DMS79 (cell line): ENCODE data around the gene SF3B3.

Experiments used
- DNase-seq: peaks from one replicate; lab custom pipeline; 2025; lab: John Stamatoyannopoulos, UW

SF3B3 gene

GRCh38 chr16:70590722-70591415 lies 67.3 kb downstream of the SF3B3 start:
- no peak for DNase-seq

GRCh38 chr16:70591615-70592014 lies 68.0 kb downstream of the SF3B3 start:
- no peak for DNase-seq

GRCh38 chr16:70592106-70592571 lies 68.5 kb downstream of the SF3B3 start:
- no peak for DNase-seq

- no peak for DNase-seq
Observed at GRCh38 chr16:70593544-70593943, 69.9 kb downstream of the SF3B3 start.

- peak; percentile 68 for DNase-seq
Observed at GRCh38 chr16:70594569-70594968, 71.0 kb downstream of the SF3B3 start.

GRCh38 chr16:70597135-70597835 lies 73.7 kb downstream of the SF3B3 start:
- no peak for DNase-seq

- DNase-seq = no peak
Observed at GRCh38 chr16:70598937-70599503, 75.4 kb downstream of the SF3B3 start.

- no peak for DNase-seq
Observed at GRCh38 chr16:70600730-70601129, 77.1 kb downstream of the SF3B3 start.

GRCh38 chr16:70601576-70602575 lies 78.3 kb downstream of the SF3B3 start:
- DNase-seq = peak; percentile 44

- DNase-seq = no peak
Observed at GRCh38 chr16:70602831-70603230, 79.2 kb downstream of the SF3B3 start.

GRCh38 chr16:70604407-70605282 lies 81.0 kb downstream of the SF3B3 start:
- no peak for DNase-seq

- DNase-seq = no peak
Observed at GRCh38 chr16:70605283-70605657, 81.7 kb downstream of the SF3B3 start.

- no peak for DNase-seq
Observed at GRCh38 chr16:70608521-70608920, 84.9 kb downstream of the SF3B3 start.

GRCh38 chr16:70610273-70611223 lies 86.9 kb downstream of the SF3B3 start:
- DNase-seq = no peak

- no peak for DNase-seq
Observed at GRCh38 chr16:70611224-70611598, 87.6 kb downstream of the SF3B3 start.

- DNase-seq = no peak
Observed at GRCh38 chr16:70611785-70612303, 88.2 kb downstream of the SF3B3 start.

- DNase-seq = no peak
Observed at GRCh38 chr16:70612931-70613330, 89.3 kb downstream of the SF3B3 start.

GRCh38 chr16:70614208-70614951 lies 90.8 kb downstream of the SF3B3 start:
- no peak for DNase-seq

- DNase-seq = no peak
Observed at GRCh38 chr16:70615945-70616344, 92.3 kb downstream of the SF3B3 start.
